Muscle layer of duodenum (tissue), 2 donors: ENCODE results near the gene OR10A2.
"Not testable (repeated sequence)": the region's sequence is repeated elsewhere in the genome, so short reads cannot be mapped to it uniquely, and the experiment has no call there.

Source experiments
- H3K27ac ChIP-seq: one replicate; pipeline ENCODE4 v1.7.0; 2013; ENCODE audit warnings: mild to moderate bottlenecking, low read length
- H3K27me3 ChIP-seq: one replicate; pipeline ENCODE4 v1.7.0; 2013; ENCODE audit warnings: low read depth, mild to moderate bottlenecking, control low read depth, low read length
- H3K36me3 ChIP-seq, 2 donors: one replicate each; pipeline ENCODE4 v1.7.0; 2013; ENCODE audit warnings: low read length in 2 of 2, control low read depth in 1 of 2, mild to moderate bottlenecking in 1 of 2; ENCODE audit not compliant: insufficient read depth in 2 of 2, control insufficient read depth in 1 of 2
- H3K4me1 ChIP-seq, 2 donors: one replicate each; pipeline ENCODE4 v1.7.0; 2013; ENCODE audit warnings: low read length in 2 of 2, mild to moderate bottlenecking in 2 of 2, control low read depth in 1 of 2, moderate library complexity in 1 of 2; ENCODE audit not compliant: insufficient read depth in 2 of 2, control insufficient read depth in 1 of 2
- H3K4me3 ChIP-seq, 2 donors: one replicate each; pipeline ENCODE4 v1.7.0; 2013; ENCODE audit warnings: low read length in 2 of 2, low read depth in 1 of 2, mild to moderate bottlenecking in 1 of 2
- H3K9me3 ChIP-seq, 2 donors: one replicate each; pipeline ENCODE4 v1.7.0; 2013; ENCODE audit warnings: low read length in 2 of 2, control low read depth in 1 of 2, mild to moderate bottlenecking in 1 of 2; ENCODE audit not compliant: control insufficient read depth in 1 of 2
- donor health status: healthy.

Gene OR10A2

GRCh38 chr11:6887711-6888110, 24.9 kb downstream of the OR10A2 start:
- H3K36me3 ChIP-seq, H3K27ac ChIP-seq, H3K27me3 ChIP-seq, H3K4me1 ChIP-seq, H3K4me3 ChIP-seq, H3K9me3 ChIP-seq: not testable (repeated sequence)

GRCh38 chr11:6888830-6889229, 26.0 kb downstream of the OR10A2 start:
- Histone ChIP-seq H3K9me3 (peaks cover 0 to 2% of the 10 kb centered on the region in 2 donors), H3K4me1 (no peaks in the 10 kb centered on the region), H3K27ac (no peak overlapping the region), H3K4me3 (no peak overlapping the region), H3K36me3 (no peaks in the 10 kb centered on the region), H3K27me3 (no peaks in the 10 kb centered on the region)

DNA sequence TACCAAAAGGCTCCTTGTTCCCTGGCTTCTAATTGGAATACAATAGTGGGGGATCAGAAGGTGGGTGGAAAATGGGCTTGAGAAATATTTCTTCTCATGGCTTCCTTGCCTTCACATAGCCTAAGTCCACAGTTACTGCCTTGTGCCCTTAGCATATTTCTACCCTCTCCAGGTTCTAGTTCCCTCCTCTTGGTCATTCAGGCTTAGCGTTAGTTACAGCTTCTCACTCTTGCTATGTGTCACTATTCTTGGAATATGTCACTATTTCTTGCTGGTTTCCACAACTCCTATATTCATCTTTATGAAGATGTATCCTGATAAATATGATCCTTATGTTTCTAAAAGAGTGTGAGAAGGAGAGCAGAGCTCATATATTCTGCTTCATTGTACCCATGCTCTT, 27.0 kb downstream of the OR10A2 start:
- Histone ChIP-seq H3K27ac (no peak overlapping the region), H3K36me3 (no peaks in the 10 kb centered on the region), H3K4me1 (no peaks in the 10 kb centered on the region), H3K27me3 (no peaks in the 10 kb centered on the region), H3K9me3 (peaks cover 0 to 2% of the 10 kb centered on the region in 2 donors), H3K4me3 (no peak overlapping the region)

GRCh38 chr11:6892400-6892799, 29.5 kb downstream of the OR10A2 start, which contains the start of gene OR2D2:
TSS of gene OR2D2 (minus strand) at chr11:6892500. CDS start at chr11:6892500, 0 bp downstream.
- Histone ChIP-seq H3K4me3 (no peak within 1 kb of the TSS), H3K27me3 (no peaks in the 10 kb centered on the region), H3K36me3 (no peaks in the 10 kb centered on the region), H3K4me1 (no peaks in the 10 kb centered on the region), H3K9me3 (peaks cover 0 to 2% of the 10 kb centered on the region in 2 donors), H3K27ac (no peak within 1 kb of the TSS)

- H3K27me3 ChIP-seq: no peaks in the 10 kb centered on the region
- no peaks in the 10 kb centered on the region for H3K9me3 ChIP-seq
- H3K4me1 ChIP-seq: no peaks in the 10 kb centered on the region
- H3K4me3 ChIP-seq: no peak overlapping the region
- no peaks in the 10 kb centered on the region for H3K36me3 ChIP-seq
- no peak overlapping the region for H3K27ac ChIP-seq
These were observed 31.2 kb downstream of the OR10A2 start for GRCh38 chr11:6894097-6894496.

DNA sequence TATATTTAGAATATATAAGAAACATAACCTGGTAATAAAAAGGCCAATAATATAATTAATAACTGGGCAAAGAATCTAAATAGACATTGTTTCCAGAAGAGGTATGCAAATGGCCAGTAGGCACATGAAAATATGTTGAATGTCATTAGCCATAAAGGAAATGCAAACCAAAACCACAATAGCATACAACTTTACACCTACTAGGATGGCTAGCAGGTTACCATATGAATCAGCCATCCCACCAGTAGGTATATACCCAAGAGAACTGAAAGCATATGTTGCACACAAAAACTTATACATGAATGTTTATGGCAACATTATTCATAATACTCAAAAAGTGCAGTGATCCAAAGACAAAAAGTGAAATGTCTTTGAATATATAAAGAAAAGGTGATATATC, 32.2 kb downstream of the OR10A2 start:
- Histone ChIP-seq H3K4me1 (no peaks in the 10 kb centered on the region), H3K4me3 (no peak overlapping the region), H3K27me3 (no peaks in the 10 kb centered on the region), H3K9me3 (no peaks in the 10 kb centered on the region), H3K36me3 (no peaks in the 10 kb centered on the region), H3K27ac (no peak overlapping the region)

- Histone ChIP-seq H3K4me1 (no peaks in the 10 kb centered on the region), H3K36me3 (no peaks in the 10 kb centered on the region), H3K27me3 (no peaks in the 10 kb centered on the region), H3K27ac (no peak overlapping the region), H3K9me3 (no peaks in the 10 kb centered on the region), H3K4me3 (no peak overlapping the region)
These were observed 36.1 kb downstream of the OR10A2 start for GRCh38 chr11:6898911-6899310.

DNA sequence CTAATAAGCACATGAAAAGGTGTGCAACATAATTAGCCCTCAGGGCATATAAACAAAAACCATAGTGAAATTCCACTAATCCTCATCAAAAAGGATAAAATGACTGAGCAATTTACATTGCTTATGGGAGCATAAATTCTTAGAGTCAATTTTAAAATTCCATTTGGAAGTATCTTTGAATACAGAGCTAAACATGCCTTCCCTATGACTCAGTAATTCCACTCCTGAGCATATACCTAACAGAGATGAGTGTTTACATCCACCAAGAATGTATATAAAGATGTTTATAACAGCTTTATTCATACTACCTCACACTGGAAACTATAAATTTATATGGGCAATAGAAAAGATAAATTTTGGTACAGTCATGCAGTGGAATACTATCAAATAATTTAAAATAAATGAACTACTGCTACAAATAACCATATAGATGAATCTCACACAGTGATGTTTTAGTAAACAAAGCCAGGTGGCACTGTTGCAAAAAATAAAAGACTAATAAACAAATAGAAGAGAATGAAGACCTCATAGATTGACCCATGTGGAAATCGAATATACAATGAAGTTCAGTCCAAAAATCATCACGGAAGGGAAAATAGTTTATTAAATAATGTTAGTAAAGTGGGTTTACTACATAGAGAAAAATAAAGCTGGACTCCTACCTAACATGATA, 37.6 kb downstream of the OR10A2 start:
- Histone ChIP-seq H3K27ac (no peak overlapping the region), H3K36me3 (no peaks in the 10 kb centered on the region), H3K9me3 (no peaks in the 10 kb centered on the region), H3K4me1 (no peaks in the 10 kb centered on the region), H3K4me3 (no peak overlapping the region), H3K27me3 (no peaks in the 10 kb centered on the region)

DNA sequence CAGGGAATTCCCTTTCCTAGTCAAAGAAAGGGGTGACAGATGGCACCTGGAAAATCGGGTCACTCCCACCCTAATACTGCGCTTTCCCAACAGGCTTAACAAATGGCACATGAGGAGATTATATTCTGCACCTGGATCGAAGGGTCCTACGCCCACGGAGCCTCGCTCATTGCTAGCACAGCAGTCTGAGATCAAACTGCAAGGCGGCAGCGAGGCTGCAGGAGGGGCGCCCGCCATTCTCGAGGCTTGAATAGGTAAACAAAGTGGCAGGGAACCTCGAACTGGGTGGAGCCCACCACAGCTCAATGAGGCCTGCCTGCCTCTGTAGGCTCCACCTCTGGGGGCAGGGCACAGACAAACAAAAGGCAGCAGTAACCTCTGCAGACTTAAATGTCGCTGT, 41.9 kb downstream of the OR10A2 start:
- not testable (repeated sequence) for H3K27ac ChIP-seq, H3K4me3 ChIP-seq, H3K4me1 ChIP-seq, H3K27me3 ChIP-seq, H3K9me3 ChIP-seq, H3K36me3 ChIP-seq

GRCh38 chr11:6911378-6911777, 48.5 kb downstream of the OR10A2 start:
- Histone ChIP-seq H3K4me3 (no peak overlapping the region), H3K27ac (no peak overlapping the region), H3K36me3 (no peaks in the 10 kb centered on the region), H3K9me3 (no peaks in the 10 kb centered on the region), H3K4me1 (no peaks in the 10 kb centered on the region), H3K27me3 (no peaks in the 10 kb centered on the region)

DNA sequence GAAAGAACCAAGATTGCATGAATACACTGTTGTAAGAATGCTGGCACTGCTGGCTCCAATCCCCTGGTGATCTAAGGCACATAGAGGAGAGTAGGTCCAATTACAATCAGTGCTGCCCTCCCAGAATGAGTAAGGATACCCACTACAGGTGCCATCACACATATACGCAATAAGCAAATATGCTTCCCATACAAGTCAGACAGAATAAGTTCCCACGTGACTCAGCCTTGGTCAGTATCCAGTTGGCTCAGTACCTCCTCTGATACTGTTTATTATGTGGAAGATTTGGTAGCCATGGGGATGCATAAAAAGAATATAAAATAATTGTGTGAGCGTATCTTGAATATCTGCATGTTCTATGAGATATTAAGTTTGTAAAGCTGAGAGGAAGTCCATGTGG, 49.1 kb downstream of the OR10A2 start:
- H3K27ac ChIP-seq: no peak overlapping the region
- no peaks in the 10 kb centered on the region for H3K4me1 ChIP-seq
- no peaks in the 10 kb centered on the region for H3K36me3 ChIP-seq
- no peak overlapping the region for H3K4me3 ChIP-seq
- no peaks in the 10 kb centered on the region for H3K9me3 ChIP-seq
- H3K27me3 ChIP-seq: no peaks in the 10 kb centered on the region

- no peaks in the 10 kb centered on the region for H3K9me3 ChIP-seq
- H3K4me3 ChIP-seq: no peak overlapping the region
- no peaks in the 10 kb centered on the region for H3K36me3 ChIP-seq
- no peak overlapping the region for H3K27ac ChIP-seq
- H3K27me3 ChIP-seq: no peaks in the 10 kb centered on the region
- no peaks in the 10 kb centered on the region for H3K4me1 ChIP-seq
These were observed 56.8 kb downstream of the OR10A2 start for GRCh38 chr11:6919698-6920097.
